Fibroblast of mammary gland (primary cell): ENCODE results near the gene ACTL10.

Source experiments
- DNase-seq: peaks from one replicate; pipeline ENCODE4 v3.0.0-alpha.2; 2010; ENCODE audit warnings: low read depth
- H3K4me3 ChIP-seq: 2 replicates; pipeline ENCODE4 v1.5.1; 2011; ENCODE audit warnings: low read depth, mild to moderate bottlenecking, low read length, moderate library complexity; ENCODE audit not compliant: control insufficient read depth
- TF ChIP-seq, protein P1 (sequence below): conservative IDR thresholded peaks from 2 replicates; pipeline ENCODE4 v1.5.1; 2011; ENCODE audit warnings: low read depth, low read length, inconsistent platforms; ENCODE audit not compliant: control insufficient read depth, insufficient read depth

ACTL10 gene

DNA sequence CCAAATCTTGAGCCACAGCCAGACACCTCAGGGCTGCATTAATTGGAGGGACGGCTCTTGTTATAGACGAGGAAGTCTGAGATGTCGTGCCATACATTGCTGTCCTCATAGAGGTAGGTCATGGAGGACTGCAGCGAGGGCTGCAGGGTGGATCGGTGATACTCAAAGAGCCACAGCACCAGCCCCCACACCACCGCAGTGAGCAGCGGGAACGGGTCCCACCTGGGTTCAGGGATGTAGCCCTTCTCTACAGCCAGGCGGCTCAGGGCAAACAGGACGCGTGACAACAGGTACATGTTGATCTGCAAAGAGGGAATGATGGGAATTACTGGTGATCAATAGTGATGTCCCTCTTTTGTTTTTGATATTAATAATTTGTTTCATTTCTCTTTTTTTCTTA lies 40.9 kb downstream of the ACTL10 start:
- DNase-seq: no peak
- TF ChIP-seq, protein P1, sequence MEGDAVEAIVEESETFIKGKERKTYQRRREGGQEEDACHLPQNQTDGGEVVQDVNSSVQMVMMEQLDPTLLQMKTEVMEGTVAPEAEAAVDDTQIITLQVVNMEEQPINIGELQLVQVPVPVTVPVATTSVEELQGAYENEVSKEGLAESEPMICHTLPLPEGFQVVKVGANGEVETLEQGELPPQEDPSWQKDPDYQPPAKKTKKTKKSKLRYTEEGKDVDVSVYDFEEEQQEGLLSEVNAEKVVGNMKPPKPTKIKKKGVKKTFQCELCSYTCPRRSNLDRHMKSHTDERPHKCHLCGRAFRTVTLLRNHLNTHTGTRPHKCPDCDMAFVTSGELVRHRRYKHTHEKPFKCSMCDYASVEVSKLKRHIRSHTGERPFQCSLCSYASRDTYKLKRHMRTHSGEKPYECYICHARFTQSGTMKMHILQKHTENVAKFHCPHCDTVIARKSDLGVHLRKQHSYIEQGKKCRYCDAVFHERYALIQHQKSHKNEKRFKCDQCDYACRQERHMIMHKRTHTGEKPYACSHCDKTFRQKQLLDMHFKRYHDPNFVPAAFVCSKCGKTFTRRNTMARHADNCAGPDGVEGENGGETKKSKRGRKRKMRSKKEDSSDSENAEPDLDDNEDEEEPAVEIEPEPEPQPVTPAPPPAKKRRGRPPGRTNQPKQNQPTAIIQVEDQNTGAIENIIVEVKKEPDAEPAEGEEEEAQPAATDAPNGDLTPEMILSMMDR: no peak

GRCh38 chr20:33709398-33709797 lies 42.7 kb downstream of the ACTL10 start:
- DNase-seq: peak; percentile 20
- H3K4me3 ChIP-seq: no peak overlapping the region
- TF ChIP-seq, protein P1: no peak

More for the DNA sequence above, 40.9 kb downstream of the ACTL10 start:
- H3K4me3 ChIP-seq: no peak overlapping the region

DNA sequence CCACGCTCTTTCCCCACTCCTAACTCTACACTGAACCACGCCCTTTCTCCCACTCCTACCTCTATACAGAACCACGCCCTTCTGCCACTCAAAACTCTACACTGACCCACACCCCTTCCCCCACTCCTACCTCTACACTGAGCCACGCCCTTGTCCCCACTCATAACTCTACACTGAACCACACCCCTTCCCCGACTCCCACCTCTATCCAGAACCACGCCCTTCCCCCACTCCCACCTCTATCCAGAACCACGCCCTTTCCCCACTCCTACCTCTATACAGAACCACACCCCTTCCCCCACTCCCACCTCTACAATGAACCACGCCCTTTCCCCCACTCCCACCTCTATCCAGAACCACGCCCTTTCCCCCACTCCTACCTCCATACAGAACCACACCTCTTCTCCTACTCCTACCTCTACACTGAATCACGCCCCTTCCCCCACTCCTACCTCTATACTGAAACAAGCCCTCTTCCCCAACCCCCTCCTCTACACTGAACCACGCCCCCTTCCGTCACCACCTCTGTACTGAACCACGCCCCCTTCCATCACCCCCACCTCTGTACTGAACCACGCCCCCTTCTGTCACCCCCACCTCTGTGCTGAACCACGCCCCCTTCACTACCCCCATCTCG lies 43.3 kb downstream of the ACTL10 start:
- TF ChIP-seq, protein P1: no peak
- no peak overlapping the region for H3K4me3 ChIP-seq
- no peak for DNase-seq

DNA sequence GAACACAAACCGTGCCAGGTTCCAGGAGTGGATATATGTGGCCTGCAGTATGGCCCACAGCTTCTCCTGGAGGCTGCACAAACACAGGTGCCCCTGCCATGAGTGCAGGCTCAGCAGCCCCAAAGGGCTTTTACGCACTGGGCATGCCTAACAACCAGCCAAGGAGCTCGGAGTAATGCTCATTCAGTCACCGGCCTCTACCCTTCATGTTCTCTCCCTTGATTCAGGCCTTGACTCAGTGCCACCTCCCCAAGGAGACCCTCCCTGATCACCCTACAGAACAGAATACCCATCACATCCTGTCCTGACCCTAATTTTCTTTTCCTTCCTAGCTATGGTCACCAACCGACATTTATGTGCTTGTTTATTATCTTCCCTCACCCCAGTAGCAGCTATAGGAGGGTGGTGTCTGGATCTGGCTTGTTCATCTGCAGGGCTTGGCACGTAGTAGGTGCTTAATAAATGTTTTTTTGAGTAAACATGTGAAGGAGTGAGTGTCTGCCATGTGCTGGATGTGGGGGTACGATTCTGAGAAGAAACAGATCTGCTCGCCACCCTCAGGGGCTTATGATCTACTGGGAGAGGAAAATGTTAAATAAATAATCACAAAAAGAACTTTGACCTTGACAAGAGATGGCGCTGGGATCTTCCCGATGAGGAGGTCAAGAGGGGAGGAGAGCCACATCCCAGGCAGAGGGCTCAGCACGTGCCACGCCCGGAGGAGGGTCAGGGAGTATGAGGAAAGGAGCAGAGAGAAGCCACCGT lies 44.1 kb downstream of the ACTL10 start:
- TF ChIP-seq, protein P1: no peak
- no peak overlapping the region for H3K4me3 ChIP-seq
- no peak for DNase-seq

DNA sequence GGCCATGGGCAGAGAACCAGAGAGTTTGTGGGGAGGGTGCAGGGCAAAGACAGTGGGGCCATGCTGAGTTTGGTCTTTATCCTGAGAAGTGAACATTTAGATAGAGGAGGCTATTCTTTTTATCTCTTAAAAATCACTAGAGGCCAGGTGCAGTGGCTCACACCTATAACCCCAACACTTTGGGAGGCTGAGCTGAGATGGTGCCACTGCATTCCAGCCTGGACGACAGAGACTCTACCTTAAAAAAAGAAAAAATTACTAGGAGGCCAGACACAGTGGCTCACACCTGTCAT lies 44.6 kb downstream of the ACTL10 start:
- TF ChIP-seq, protein P1: no peak
- no peak for DNase-seq
- H3K4me3 ChIP-seq: no peak overlapping the region

DNA sequence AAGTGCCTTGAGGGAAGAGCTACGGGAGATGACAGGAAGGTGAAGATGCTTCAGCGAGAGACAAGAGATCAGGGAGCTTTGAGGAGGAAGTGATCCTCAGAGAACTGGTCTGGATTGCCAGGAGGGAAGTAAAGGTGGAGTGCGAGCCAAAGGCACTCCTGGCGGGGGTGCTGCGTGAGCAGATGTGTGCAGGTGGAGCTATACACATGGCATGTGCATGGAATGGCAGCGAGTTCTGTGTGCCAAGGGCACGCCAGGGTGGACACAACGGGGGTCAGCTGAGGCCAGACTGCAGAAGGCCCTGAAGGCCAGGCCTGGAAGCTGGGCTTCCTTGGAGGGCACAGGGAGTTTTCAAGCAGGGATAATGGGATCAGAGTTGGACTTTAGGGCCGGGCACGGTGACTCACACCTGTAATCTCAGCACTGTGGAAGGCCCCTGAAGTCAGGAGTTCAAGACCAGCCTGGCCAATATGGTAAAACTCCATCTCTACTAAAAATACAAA lies 47.2 kb downstream of the ACTL10 start:
- no peak overlapping the region for H3K4me3 ChIP-seq
- DNase-seq: no peak
- TF ChIP-seq, protein P1: no peak

DNA sequence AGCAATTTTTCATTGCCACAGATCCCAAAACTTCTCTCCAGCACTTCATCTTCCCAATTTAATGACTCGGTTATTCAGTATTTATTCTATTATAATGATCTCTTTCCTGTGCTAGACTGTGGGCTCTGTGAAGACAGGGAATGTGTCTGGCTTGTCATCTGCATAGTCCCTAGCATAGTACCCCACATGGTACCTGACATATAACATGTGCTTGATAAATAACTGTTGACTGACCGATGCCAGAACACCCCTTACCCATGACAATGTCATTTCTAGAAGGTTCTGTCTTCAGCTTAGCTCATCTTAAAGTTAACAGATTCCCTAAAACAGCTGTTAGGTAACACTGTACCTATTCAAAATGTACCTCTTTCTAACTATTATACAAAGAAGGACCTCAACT lies 49.8 kb downstream of the ACTL10 start:
- H3K4me3 ChIP-seq: no peak overlapping the region
- DNase-seq: no peak
- TF ChIP-seq, protein P1: no peak
